HEK293 (cell line): Measurements from ENCODE around the gene SPDL1.

Experiments used
- CTCF ChIA-PET: fragments of 350-600 bp; formaldehyde crosslinking; extraction: SDS; loops from one replicate; lab custom pipeline; 2021; ENCODE audit warnings: antibody characterized with exemption; lab: Yijun Ruan, JAX
- POLR2A ChIA-PET: fragments of 300-600 bp; formaldehyde crosslinking; extraction: SDS; loops from one replicate; lab custom pipeline; 2020; ENCODE audit warnings: antibody characterized with exemption, inconsistent platforms; lab: Yijun Ruan, JAX
- H3K27ac ChIP-seq: fragments of 200-500 bp; sonication (Bioruptor generic); 2 replicates; pipeline ENCODE4 v1.5.1; 2014; ENCODE audit warnings: low read depth, low read length, control low read depth, inconsistent platforms; ENCODE audit errors: extremely low read depth
- H3K36me3 ChIP-seq, 2 experiments: fragments of 200-500 bp in 1 of 2; sonication (Bioruptor generic) in 1 of 2; 1 replicate in 1 of 2; 2 replicates in 1 of 2; pipeline ENCODE4 v1.5.1; 2014 to 2017; ENCODE audit warnings: inconsistent platforms in 2 of 2, low read length in 2 of 2; ENCODE audit not compliant: control insufficient read depth in 2 of 2, insufficient read depth in 1 of 2
- H3K4me1 ChIP-seq: fragments of 200-500 bp; sonication (Bioruptor generic); 2 replicates; pipeline ENCODE4 v1.5.1; 2014; ENCODE audit warnings: mild to moderate bottlenecking, low read length, inconsistent platforms; ENCODE audit not compliant: control insufficient read depth, insufficient read depth
- H3K4me3 ChIP-seq: 2 replicates; pipeline ENCODE4 v1.5.1; 2011; ENCODE audit warnings: low read depth, mild to moderate bottlenecking, control low read depth, low read length, moderate library complexity
- H3K9me3 ChIP-seq: fragments of 200-500 bp; sonication (Bioruptor generic); 2 replicates; pipeline ENCODE4 v1.5.1; 2014; ENCODE audit warnings: low read depth, low read length, inconsistent platforms; ENCODE audit not compliant: control insufficient read depth, insufficient read depth
- EGR2 ChIP-seq: fragments of 450-650 bp; formaldehyde crosslinking; IDR thresholded peaks from 2 replicates; pipeline ENCODE4 v1.5.1; 2016; ENCODE audit warnings: low read depth, missing biosample characterization, missing genetic modification characterization
- GFI1B ChIP-seq: fragments of 450-650 bp; formaldehyde crosslinking; IDR thresholded peaks from 2 replicates; pipeline ENCODE4 v1.5.1; 2016; ENCODE audit warnings: missing biosample characterization, missing genetic modification characterization
- HOXA7 ChIP-seq: sonication (generic); formaldehyde crosslinking; IDR thresholded peaks from 2 replicates; pipeline ENCODE4 v1.8.1; 2022; ENCODE audit warnings: missing genetic modification reagents, borderline replicate concordance
- KLF8 ChIP-seq: fragments of 450-650 bp; formaldehyde crosslinking; IDR thresholded peaks from 2 replicates; pipeline ENCODE4 v1.5.1; 2016; ENCODE audit warnings: missing biosample characterization, missing genetic modification characterization
- ZBTB48 ChIP-seq: fragments of 450-650 bp; formaldehyde crosslinking; IDR thresholded peaks from 2 replicates; pipeline ENCODE4 v1.5.1; 2016; ENCODE audit warnings: missing biosample characterization, missing genetic modification characterization
- ZIC2 ChIP-seq: fragments of 450-650 bp; formaldehyde crosslinking; IDR thresholded peaks from 2 replicates; pipeline ENCODE4 v1.5.1; 2016; ENCODE audit warnings: missing biosample characterization, missing genetic modification characterization
- ZNF155 ChIP-seq: fragments of 450-650 bp; formaldehyde crosslinking; IDR thresholded peaks from 2 replicates; pipeline ENCODE4 v1.5.1; 2016; ENCODE audit warnings: missing biosample characterization, missing genetic modification characterization
- ZNF19 ChIP-seq: fragments of 450-650 bp; formaldehyde crosslinking; IDR thresholded peaks from 2 replicates; pipeline ENCODE4; 2016; ENCODE audit warnings: missing biosample characterization, missing genetic modification characterization, low read depth
- ZNF223 ChIP-seq: fragments of 450-650 bp; formaldehyde crosslinking; IDR thresholded peaks from 2 replicates; pipeline ENCODE4 v1.5.1; 2016; ENCODE audit warnings: missing biosample characterization, missing genetic modification characterization
- ZNF274 ChIP-seq, 2 experiments: fragments of 200-500 bp in 1 of 2; fragments of 450-650 bp in 1 of 2; sonication (Bioruptor generic) in 1 of 2; formaldehyde crosslinking in 1 of 2; IDR thresholded peaks; 2 replicates each; pipeline versions ENCODE4 v1.5.1 to v1.6.1; 2014 to 2016; ENCODE audit warnings: borderline replicate concordance in 1 of 2, inconsistent platforms in 1 of 2, low read length in 1 of 2, missing biosample characterization in 1 of 2, missing genetic modification characterization in 1 of 2
- ZNF302 ChIP-seq: fragments of 450-650 bp; formaldehyde crosslinking; IDR thresholded peaks from 2 replicates; pipeline ENCODE4 v1.5.1; 2016; ENCODE audit warnings: missing biosample characterization, missing genetic modification characterization, low read depth
- ZNF426 ChIP-seq: fragments of 450-650 bp; formaldehyde crosslinking; IDR thresholded peaks from 2 replicates; pipeline ENCODE4 v1.5.1; 2017; ENCODE audit warnings: missing biosample characterization, missing genetic modification characterization, mild to moderate bottlenecking, inconsistent platforms, moderate library complexity
- ZNF473 ChIP-seq: fragments of 450-650 bp; formaldehyde crosslinking; IDR thresholded peaks from 2 replicates; pipeline ENCODE4 v1.5.1; 2017; ENCODE audit warnings: missing biosample characterization, missing genetic modification characterization
- ZNF501 ChIP-seq: fragments of 450-650 bp; formaldehyde crosslinking; IDR thresholded peaks from 2 replicates; pipeline ENCODE4 v1.5.1; 2016; ENCODE audit warnings: missing biosample characterization, missing genetic modification characterization
- ZNF623 ChIP-seq: fragments of 450-650 bp; formaldehyde crosslinking; IDR thresholded peaks from 2 replicates; pipeline ENCODE4 v1.5.1; 2016; ENCODE audit warnings: missing biosample characterization, missing genetic modification characterization
- ZNF843 ChIP-seq: fragments of 450-650 bp; formaldehyde crosslinking; IDR thresholded peaks from 2 replicates; pipeline ENCODE4 v1.5.1; 2016; ENCODE audit warnings: missing biosample characterization, missing genetic modification characterization
- ZSCAN23 ChIP-seq: fragments of 450-650 bp; formaldehyde crosslinking; IDR thresholded peaks from 2 replicates; pipeline ENCODE4 v1.5.1; 2016; ENCODE audit warnings: missing biosample characterization, missing genetic modification characterization
- TF ChIP-seq, protein P1 (sequence below): fragments of 450-650 bp; formaldehyde crosslinking; IDR thresholded peaks from 2 replicates; pipeline ENCODE4 v1.5.1; 2016; ENCODE audit warnings: missing biosample characterization, missing genetic modification characterization
- TF ChIP-seq, protein P2 (sequence below): fragments of 450-650 bp; formaldehyde crosslinking; conservative IDR thresholded peaks from 2 replicates; pipeline ENCODE4 v1.5.1; 2016; ENCODE audit warnings: low read depth, missing biosample characterization, missing genetic modification characterization
- TF ChIP-seq, protein P3 (sequence below): fragments of 450-650 bp; formaldehyde crosslinking; IDR thresholded peaks from 2 replicates; pipeline ENCODE4 v1.5.1; 2016; ENCODE audit warnings: missing biosample characterization, missing genetic modification characterization
- TF ChIP-seq, protein P4 (sequence below): fragments of 450-650 bp; formaldehyde crosslinking; IDR thresholded peaks from 2 replicates; pipeline ENCODE4 v1.5.1; 2016; ENCODE audit warnings: missing biosample characterization, missing genetic modification characterization, borderline replicate concordance

SPDL1 gene

DNA sequence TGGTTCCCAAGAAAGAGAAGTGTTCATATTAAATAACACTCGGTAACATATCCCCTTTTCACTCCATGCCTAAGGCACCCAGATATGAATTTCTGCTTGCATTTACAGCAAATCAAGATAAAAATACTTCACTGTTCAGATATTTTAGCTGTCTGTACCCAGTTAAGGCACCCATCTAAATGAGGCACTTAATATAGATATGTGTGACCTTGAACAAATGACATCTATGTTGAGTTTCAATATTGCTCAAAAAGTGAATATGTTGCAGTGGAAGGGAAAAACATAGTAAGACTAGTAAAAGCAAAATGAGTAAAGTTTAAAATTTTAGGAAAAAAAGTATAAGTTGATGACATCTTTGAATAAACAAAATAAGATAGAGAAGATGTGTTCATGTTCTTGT, 32.4 kb upstream of the SPDL1 start:
- POLR2A ChIA-PET: no interaction called here
- no peaks in the 10 kb centered on the region for H3K4me1 ChIP-seq
- no peak overlapping the region for H3K4me3 ChIP-seq
- CTCF ChIA-PET: no interaction called here
- TF ChIP-seq KLF8 (tag by site-specific recombination) (no peak), ZNF623 (tag by site-specific recombination) (no peak), ZNF473 (no peak), ZBTB48 (tag by site-specific recombination) (no peak), ZNF843 (tag by site-specific recombination) (no peak), ZNF155 (tag by site-specific recombination) (no peak)
- TF ChIP-seq, all 188 proteins: peak for 0
- Histone ChIP-seq H3K36me3 (no peaks in the 10 kb centered on the region), H3K27ac (no peak overlapping the region), H3K9me3 (no peaks in the 10 kb centered on the region)

DNA sequence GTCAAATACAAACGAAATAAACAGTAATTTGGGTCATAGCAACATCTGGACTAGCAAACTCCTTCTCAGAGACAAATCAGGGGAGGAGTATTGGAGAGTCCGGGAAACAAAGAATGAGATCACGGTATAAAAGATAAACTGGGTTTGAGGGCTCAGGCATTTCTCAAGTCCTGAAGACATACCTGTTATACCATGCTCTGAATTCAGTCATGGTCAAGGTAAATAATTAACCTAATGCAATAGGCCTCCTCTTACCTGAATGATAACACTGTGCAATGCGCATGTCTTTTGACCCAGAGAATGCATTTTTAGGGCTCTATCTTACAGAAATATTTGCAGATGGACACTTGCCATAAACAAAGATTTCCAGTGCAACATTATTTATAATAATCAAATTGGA, 31.9 kb upstream of the SPDL1 start:
- H3K36me3 ChIP-seq: no peaks in the 10 kb centered on the region
- H3K4me1 ChIP-seq: no peaks in the 10 kb centered on the region
- no peak overlapping the region for H3K27ac ChIP-seq
- H3K9me3 ChIP-seq: no peaks in the 10 kb centered on the region
- TF ChIP-seq ZNF426 (tag by site-specific recombination) (no peak), HOXA7 (no peak), ZNF274 (IDR thresholded peaks at IDR 0.05; ENCODE audit: low read length) (no peak), ZNF274 (tag by site-specific recombination; IDR thresholded peaks at IDR 0.05; ENCODE audit: borderline replicate concordance) (no peak), ZNF501 (tag by site-specific recombination) (no peak)
- TF ChIP-seq, protein P1, sequence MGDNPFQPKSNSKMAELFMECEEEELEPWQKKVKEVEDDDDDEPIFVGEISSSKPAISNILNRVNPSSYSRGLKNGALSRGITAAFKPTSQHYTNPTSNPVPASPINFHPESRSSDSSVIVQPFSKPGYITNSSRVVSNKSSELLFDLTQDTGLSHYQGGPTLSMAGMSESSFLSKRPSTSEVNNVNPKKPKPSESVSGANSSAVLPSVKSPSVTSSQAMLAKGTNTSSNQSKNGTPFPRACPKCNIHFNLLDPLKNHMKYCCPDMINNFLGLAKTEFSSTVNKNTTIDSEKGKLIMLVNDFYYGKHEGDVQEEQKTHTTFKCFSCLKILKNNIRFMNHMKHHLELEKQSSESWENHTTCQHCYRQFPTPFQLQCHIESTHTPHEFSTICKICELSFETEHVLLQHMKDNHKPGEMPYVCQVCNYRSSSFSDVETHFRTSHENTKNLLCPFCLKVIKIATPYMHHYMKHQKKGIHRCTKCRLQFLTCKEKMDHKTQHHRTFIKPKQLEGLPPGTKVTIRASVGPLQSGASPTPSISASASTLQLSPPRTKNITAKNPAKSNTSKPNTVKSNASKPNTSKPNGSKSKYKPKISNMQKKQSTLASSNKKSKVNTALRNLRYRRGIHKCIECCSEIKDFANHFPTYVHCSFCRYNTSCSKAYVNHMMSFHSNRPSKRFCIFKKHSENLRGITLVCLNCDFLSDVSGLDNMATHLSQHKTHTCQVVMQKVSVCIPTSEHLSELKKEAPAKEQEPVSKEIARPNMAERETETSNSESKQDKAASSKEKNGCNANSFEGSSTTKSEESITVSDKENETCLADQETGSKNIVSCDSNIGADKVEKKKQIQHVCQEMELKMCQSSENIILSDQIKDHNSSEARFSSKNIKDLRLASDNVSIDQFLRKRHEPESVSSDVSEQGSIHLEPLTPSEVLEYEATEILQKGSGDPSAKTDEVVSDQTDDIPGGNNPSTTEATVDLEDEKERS (tag by site-specific recombination): no peak
- TF ChIP-seq, protein P2, sequence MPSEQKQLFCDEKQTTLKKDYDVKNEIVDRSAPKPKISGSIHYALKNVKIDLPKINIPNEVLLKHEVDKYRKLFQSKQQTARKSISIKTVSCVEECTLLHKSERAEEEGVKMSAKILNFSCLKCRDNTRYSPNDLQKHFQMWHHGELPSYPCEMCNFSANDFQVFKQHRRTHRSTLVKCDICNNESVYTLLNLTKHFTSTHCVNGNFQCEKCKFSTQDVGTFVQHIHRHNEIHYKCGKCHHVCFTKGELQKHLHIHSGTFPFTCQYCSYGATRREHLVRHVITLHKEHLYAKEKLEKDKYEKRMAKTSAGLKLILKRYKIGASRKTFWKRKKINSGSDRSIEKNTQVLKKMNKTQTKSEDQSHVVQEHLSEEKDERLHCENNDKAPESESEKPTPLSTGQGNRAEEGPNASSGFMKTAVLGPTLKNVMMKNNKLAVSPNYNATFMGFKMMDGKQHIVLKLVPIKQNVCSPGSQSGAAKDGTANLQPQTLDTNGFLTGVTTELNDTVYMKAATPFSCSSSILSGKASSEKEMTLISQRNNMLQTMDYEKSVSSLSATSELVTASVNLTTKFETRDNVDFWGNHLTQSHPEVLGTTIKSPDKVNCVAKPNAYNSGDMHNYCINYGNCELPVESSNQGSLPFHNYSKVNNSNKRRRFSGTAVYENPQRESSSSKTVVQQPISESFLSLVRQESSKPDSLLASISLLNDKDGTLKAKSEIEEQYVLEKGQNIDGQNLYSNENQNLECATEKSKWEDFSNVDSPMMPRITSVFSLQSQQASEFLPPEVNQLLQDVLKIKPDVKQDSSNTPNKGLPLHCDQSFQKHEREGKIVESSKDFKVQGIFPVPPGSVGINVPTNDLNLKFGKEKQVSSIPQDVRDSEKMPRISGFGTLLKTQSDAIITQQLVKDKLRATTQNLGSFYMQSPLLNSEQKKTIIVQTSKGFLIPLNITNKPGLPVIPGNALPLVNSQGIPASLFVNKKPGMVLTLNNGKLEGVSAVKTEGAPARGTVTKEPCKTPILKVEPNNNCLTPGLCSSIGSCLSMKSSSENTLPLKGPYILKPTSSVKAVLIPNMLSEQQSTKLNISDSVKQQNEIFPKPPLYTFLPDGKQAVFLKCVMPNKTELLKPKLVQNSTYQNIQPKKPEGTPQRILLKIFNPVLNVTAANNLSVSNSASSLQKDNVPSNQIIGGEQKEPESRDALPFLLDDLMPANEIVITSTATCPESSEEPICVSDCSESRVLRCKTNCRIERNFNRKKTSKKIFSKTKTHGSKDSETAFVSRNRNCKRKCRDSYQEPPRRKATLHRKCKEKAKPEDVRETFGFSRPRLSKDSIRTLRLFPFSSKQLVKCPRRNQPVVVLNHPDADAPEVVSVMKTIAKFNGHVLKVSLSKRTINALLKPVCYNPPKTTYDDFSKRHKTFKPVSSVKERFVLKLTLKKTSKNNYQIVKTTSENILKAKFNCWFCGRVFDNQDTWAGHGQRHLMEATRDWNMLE (tag by site-specific recombination): no peak
- H3K4me3 ChIP-seq: no peak overlapping the region
- CTCF ChIA-PET: no interaction called here
- POLR2A ChIA-PET: no interaction called here

DNA sequence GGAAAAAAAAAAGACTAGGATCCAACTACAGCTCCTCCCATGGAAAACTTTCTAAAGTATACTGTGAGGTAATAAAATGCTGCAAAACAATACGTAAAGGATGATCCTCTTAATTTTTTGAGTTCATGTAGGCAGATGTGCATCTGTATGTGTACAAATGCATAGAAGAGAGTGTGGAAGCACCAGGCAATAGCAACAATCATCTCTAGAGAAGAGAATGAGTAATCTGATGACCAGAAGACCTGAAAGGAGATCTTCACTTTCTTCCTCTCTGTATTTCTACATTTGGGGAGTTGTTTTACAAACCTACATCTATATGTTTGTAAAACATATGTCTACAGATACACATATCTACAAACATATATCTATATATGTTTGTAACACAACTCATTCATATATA, 29.3 kb upstream of the SPDL1 start:
- ChIA-PET POLR2A (no interaction called here), CTCF (no interaction called here)
- H3K4me1 ChIP-seq: no peaks in the 10 kb centered on the region
- no peaks in the 10 kb centered on the region for H3K36me3 ChIP-seq
- H3K4me3 ChIP-seq: no peak overlapping the region
- H3K27ac ChIP-seq: no peak overlapping the region
- H3K9me3 ChIP-seq: no peaks in the 10 kb centered on the region; the same call in 1 of the 2 replicates
- TF ChIP-seq KLF8 (tag by site-specific recombination) (no peak), ZSCAN23 (tag by site-specific recombination) (no peak), ZNF19 (tag by site-specific recombination) (no peak), EGR2 (tag by site-specific recombination) (no peak), ZIC2 (no peak), ZNF501 (tag by site-specific recombination) (no peak), ZNF302 (tag by site-specific recombination) (no peak), ZNF223 (tag by site-specific recombination) (no peak), GFI1B (tag by site-specific recombination) (no peak)
- TF ChIP-seq, protein P3, sequence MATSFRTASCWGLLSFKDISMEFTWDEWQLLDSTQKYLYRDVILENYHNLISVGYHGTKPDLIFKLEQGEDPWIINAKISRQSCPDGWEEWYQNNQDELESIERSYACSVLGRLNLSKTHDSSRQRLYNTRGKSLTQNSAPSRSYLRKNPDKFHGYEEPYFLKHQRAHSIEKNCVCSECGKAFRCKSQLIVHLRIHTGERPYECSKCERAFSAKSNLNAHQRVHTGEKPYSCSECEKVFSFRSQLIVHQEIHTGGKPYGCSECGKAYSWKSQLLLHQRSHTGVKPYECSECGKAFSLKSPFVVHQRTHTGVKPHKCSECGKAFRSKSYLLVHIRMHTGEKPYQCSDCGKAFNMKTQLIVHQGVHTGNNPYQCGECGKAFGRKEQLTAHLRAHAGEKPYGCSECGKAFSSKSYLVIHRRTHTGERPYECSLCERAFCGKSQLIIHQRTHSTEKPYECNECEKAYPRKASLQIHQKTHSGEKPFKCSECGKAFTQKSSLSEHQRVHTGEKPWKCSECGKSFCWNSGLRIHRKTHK (tag by site-specific recombination): no peak
- TF ChIP-seq, protein P4, sequence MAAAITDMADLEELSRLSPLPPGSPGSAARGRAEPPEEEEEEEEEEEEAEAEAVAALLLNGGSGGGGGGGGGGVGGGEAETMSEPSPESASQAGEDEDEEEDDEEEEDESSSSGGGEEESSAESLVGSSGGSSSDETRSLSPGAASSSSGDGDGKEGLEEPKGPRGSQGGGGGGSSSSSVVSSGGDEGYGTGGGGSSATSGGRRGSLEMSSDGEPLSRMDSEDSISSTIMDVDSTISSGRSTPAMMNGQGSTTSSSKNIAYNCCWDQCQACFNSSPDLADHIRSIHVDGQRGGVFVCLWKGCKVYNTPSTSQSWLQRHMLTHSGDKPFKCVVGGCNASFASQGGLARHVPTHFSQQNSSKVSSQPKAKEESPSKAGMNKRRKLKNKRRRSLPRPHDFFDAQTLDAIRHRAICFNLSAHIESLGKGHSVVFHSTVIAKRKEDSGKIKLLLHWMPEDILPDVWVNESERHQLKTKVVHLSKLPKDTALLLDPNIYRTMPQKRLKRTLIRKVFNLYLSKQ (tag by site-specific recombination): no peak
